ENCODE results near the gene NT5C2.

DNA sequence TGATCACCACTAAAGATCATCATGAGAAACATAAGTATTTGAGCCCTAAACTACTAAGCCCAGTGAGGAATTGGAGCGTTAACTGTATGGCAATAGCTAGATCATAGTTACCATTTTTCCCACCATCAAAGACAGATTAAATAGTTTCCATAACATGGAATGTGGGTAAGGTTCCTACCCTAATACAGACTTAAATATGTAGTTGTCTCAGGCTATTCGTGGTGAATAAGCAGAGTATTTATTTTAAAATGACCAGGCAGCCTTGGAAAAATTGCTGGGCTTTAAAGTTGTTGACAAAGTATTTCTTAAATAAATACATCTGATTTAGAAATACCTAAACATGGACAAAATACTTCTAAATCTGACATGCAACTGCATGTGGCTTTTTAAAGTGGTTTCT lies 106.8 kb downstream of the NT5C2 start:
- TF ChIP-seq, protein P1, sequence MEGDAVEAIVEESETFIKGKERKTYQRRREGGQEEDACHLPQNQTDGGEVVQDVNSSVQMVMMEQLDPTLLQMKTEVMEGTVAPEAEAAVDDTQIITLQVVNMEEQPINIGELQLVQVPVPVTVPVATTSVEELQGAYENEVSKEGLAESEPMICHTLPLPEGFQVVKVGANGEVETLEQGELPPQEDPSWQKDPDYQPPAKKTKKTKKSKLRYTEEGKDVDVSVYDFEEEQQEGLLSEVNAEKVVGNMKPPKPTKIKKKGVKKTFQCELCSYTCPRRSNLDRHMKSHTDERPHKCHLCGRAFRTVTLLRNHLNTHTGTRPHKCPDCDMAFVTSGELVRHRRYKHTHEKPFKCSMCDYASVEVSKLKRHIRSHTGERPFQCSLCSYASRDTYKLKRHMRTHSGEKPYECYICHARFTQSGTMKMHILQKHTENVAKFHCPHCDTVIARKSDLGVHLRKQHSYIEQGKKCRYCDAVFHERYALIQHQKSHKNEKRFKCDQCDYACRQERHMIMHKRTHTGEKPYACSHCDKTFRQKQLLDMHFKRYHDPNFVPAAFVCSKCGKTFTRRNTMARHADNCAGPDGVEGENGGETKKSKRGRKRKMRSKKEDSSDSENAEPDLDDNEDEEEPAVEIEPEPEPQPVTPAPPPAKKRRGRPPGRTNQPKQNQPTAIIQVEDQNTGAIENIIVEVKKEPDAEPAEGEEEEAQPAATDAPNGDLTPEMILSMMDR (conservative IDR thresholded peaks at IDR 0.05 in 1 of 2, IDR thresholded peaks at IDR 0.05 in 1 of 2; ENCODE audit: low read depth in 1 of 2, low read length in 2 of 2) = no peak
- TF ChIP-seq EZH2 (IDR thresholded peaks at IDR 0.05; ENCODE audit: low read length, missing control alignments) = no peak

Data from fibroblast of lung (primary cell).